IMR-90 (cell line): ENCODE measurements around the gene F12.

Experiments
- BHLHE40 ChIP-seq: fragments of 150-350 bp; IDR thresholded peaks from 2 replicates; pipeline ENCODE4 v1.6.1; 2016; ENCODE audit warnings: mild to moderate bottlenecking, low read depth, low read length
- CEBPB ChIP-seq: IDR thresholded peaks from 2 replicates; pipeline ENCODE4 v1.6.1; 2012; ENCODE audit warnings: low read depth, low read length, improper control_type of control experiment
- ELK1 ChIP-seq: fragments of 150-350 bp; IDR thresholded peaks from 2 replicates; pipeline ENCODE4 v1.6.1; 2016; ENCODE audit warnings: low read depth, mild to moderate bottlenecking, low read length, moderate library complexity, borderline replicate concordance
- MAFK ChIP-seq: IDR thresholded peaks from 2 replicates; pipeline ENCODE4 v1.6.1; 2012; ENCODE audit warnings: low read depth, low read length, improper control_type of control experiment
- MAZ ChIP-seq: IDR thresholded peaks from 2 replicates; pipeline ENCODE4 v1.6.1; 2012; ENCODE audit warnings: low read depth, mild to moderate bottlenecking, low read length, improper control_type of control experiment, moderate library complexity, borderline replicate concordance
- MXI1 ChIP-seq: IDR thresholded peaks from 2 replicates; pipeline ENCODE4 v1.6.1; 2012; ENCODE audit warnings: low read depth, mild to moderate bottlenecking, low read length, moderate library complexity, borderline replicate concordance
- NFE2L2 ChIP-seq: fragments of 150-350 bp; IDR thresholded peaks from 2 replicates; pipeline ENCODE4 v1.6.1; 2016; ENCODE audit warnings: low read depth, mild to moderate bottlenecking, low read length
- POLR2A ChIP-seq: IDR thresholded peaks from 2 replicates; pipeline ENCODE4 v1.6.1; 2012; ENCODE audit warnings: mild to moderate bottlenecking, low read depth, low read length
- RAD21 ChIP-seq: IDR thresholded peaks from 2 replicates; pipeline ENCODE4 v1.6.1; 2012; ENCODE audit warnings: low read length, improper control_type of control experiment
- RCOR1 ChIP-seq: IDR thresholded peaks from 2 replicates; pipeline ENCODE4 v1.6.1; 2012; ENCODE audit warnings: mild to moderate bottlenecking, low read length, improper control_type of control experiment; ENCODE audit not compliant: insufficient replicate concordance
- SMC3 ChIP-seq: fragments of 150-350 bp; IDR thresholded peaks from 2 replicates; pipeline ENCODE4 v1.6.1; 2016; ENCODE audit warnings: low read depth, mild to moderate bottlenecking, antibody characterized with exemption, low read length, moderate library complexity
- TF ChIP-seq, protein P1 (sequence below): conservative IDR thresholded peaks from 2 replicates; pipeline ENCODE4 v1.5.1; 2012; ENCODE audit warnings: mild to moderate bottlenecking, low read depth, low read length, improper control_type of control experiment
- TF ChIP-seq, protein P2 (sequence below): fragments of 150-350 bp; IDR thresholded peaks from 2 replicates; pipeline ENCODE4 v1.6.1; 2017; ENCODE audit warnings: mild to moderate bottlenecking, antibody characterized with exemption, low read length, low read depth

GRCh38 chr5:177430140-177430951, 21.0 kb upstream of the F12 start:
- TF ChIP-seq POLR2A (no peak), SMC3 (no peak), CEBPB (no peak), MAZ (no peak), RAD21 (no peak), NFE2L2 (no peak), RCOR1 (no peak), MAFK (no peak), MXI1 (no peak), BHLHE40 (no peak), ELK1 (no peak)
- TF ChIP-seq, protein P1, sequence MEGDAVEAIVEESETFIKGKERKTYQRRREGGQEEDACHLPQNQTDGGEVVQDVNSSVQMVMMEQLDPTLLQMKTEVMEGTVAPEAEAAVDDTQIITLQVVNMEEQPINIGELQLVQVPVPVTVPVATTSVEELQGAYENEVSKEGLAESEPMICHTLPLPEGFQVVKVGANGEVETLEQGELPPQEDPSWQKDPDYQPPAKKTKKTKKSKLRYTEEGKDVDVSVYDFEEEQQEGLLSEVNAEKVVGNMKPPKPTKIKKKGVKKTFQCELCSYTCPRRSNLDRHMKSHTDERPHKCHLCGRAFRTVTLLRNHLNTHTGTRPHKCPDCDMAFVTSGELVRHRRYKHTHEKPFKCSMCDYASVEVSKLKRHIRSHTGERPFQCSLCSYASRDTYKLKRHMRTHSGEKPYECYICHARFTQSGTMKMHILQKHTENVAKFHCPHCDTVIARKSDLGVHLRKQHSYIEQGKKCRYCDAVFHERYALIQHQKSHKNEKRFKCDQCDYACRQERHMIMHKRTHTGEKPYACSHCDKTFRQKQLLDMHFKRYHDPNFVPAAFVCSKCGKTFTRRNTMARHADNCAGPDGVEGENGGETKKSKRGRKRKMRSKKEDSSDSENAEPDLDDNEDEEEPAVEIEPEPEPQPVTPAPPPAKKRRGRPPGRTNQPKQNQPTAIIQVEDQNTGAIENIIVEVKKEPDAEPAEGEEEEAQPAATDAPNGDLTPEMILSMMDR: no peak
- TF ChIP-seq, protein P2, sequence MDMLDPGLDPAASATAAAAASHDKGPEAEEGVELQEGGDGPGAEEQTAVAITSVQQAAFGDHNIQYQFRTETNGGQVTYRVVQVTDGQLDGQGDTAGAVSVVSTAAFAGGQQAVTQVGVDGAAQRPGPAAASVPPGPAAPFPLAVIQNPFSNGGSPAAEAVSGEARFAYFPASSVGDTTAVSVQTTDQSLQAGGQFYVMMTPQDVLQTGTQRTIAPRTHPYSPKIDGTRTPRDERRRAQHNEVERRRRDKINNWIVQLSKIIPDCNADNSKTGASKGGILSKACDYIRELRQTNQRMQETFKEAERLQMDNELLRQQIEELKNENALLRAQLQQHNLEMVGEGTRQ: no peak
